ENCODE data around the gene PBX2.
A peak's percentile ranks its signal among the peaks of the same experiment; 100 is the strongest.
"Not testable (repeated sequence)": the region's sequence is repeated elsewhere in the genome, so short reads cannot be mapped to it uniquely, and the experiment has no call there.

The PBX2 gene

DNA sequence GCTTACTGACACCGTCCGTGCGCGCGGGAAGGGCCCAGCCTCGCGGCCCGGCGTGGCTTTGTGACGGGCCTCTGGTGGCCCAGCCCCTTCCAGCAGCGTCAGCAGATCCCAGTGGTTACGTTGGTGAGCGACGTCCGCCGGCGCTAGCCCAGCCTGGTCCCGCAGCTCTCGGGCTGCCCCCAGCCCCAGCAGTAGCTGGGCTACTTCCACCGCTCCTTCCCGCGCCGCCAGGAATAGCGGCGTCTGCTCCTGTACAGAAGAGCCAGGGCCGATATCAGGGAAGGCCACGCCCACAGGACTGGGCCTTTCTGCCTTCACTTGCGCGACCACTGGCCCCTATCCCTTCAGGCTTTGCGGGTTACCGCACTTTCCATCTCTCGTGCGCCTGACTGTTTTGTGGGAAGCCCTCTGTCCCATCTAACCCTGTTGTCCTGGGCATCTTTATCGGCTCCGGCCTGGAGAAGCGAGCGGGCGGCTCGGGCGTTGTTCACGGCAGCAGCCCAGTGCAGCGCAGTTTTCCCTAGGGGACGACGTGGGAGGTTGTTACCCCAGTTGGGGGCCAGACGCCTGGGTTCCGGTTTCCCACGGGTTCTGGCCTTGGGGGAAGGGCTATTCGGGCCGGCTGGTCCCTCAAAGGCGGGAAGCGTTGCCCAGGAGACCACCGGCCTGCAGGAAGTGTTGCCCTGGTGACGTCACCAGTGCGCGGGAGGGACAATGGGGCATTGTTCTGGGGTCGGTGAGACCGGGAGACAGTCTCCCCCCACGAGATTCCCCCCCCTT lies 6.1 kb upstream of the PBX2 start:
- FAIRE-seq (no peak), DNase-seq (ENCODE audit: insufficient read length, low spot score) (peak; percentile 77)
- TF ChIP-seq POLR2A (IDR thresholded peaks at IDR 0.05; ENCODE audit: low read depth, low read length) = peak; percentile 80

DNA sequence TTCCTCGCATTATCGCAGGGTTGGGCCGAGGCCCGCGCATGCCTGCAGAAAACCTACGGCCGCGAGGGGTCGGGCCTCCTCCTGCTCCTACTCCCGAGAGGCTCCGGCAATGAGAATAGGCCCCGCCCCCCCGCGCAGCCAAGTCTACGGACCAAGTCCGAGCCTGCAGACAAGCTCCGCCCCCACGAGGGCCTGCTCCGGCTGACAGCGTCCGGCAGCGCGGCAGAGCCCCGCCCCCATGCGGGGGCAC lies 5.6 kb upstream of the PBX2 start:
- no peak for TF ChIP-seq POLR2A (IDR thresholded peaks at IDR 0.05; ENCODE audit: low read depth, low read length)
- peak; percentile 96 for DNase-seq (ENCODE audit: insufficient read length, low spot score)
- peak; percentile 70 for FAIRE-seq

DNA sequence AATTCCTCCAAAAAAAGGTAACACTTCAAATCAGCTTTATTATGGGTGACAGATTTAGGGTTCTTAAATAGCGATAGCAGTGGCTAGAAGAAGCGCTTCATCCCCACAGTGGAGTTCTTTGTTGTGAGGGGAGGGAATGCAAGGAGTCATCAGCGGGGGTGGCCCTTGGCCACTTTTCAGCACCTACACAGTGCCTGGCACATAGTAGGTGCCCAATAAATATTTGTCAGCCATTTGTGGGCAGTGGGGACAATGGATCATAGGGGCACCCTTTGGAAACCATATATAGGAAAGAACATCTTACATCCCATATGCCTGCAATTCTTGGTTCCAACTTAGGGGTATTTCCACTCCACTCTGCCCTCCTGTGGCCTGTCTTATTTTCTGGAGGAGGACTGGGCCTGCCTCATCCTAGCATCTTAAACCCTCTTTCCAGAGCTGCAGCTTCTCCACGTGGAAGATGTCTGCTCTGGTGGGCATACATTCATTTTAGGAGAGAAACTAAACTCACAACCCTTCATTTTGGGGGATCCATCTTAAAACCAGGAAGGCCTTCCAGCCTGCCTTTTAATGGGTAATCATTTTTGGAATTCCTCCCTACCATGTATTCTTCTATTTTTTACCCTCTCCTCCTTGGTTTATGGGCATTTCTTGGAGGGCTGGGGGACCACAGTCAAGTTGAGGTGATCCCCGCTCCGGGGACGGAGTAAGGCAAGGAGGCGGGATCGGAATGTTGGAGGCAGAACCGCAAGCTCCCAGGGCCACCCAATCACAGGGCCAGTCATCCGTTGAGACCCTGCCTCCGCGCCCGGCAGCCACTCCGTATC lies 5.0 kb upstream of the PBX2 start:
- FAIRE-seq (no peak), DNase-seq (ENCODE audit: insufficient read length, low spot score) (no peak)

DNA sequence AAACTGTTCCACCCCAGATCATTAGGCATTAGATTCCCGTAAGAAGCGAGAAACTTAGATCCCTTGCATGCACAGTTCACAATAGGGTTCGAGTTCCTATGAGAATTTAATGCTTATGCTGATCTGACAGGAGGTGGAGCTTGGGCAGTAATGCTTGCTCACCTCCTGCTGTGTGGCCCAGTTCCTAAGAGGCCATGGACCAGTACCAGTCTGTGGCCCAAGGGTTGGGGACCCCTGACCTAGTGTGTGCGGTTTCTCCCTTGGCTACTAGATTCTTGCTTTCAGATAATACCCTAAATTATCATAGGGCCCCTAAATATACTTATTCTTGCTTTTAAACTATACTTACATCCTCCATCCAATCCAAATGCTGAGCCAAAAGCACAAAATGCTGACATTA lies 4.4 kb upstream of the PBX2 start:
- no peak for FAIRE-seq

More for the DNA sequence above, 5.0 kb upstream of the PBX2 start:
- TF ChIP-seq POLR2A (IDR thresholded peaks at IDR 0.05; ENCODE audit: low read depth, low read length) = peak; percentile 47

DNA sequence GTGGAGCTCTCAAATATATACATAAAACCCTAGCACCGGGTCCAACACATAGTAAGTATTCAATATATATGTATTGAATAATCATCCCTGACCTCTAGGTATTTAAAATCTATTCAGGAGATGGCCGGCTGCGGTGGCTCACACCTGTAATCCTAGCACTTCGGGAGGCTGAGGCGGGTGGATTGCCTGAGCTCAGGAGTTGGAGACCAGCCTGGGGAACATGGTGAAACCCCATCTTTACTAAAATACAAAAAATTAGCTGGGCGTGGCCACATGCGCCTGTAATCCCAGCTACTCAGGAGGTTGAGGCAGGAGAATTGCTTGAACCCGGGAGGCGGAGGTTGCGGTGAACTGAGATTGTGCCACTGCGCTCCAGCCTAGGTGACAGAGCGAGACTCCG lies 3.1 kb upstream of the PBX2 start:
- not testable (repeated sequence) for DNase-seq (ENCODE audit: insufficient read length, low spot score); FAIRE-seq

More for the DNA sequence above, 4.4 kb upstream of the PBX2 start:
- DNase-seq (ENCODE audit: insufficient read length, low spot score) = no peak
- no peak for TF ChIP-seq POLR2A (IDR thresholded peaks at IDR 0.05; ENCODE audit: low read depth, low read length)

DNA sequence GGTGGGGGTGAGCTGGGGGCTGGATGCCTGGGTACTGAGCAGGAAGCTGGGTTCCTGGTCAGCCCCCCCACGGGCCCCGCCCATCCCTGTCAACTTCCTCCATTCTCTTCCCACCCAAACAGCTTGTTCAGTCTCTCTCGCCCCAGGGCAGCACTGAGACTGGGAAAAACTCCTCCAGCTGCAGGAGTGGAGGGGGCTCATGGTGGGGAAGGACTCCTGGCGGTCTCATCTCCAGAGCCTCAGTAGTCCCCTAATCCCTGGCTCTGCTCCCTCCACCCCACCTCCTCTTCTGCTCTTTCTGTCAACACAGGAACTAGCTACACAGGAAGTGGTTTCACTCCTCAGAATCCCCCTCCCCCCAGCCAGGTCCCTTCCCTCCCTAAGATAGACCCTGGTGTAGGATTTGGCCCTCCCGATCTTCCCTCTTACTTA lies 2.6 kb upstream of the PBX2 start, which contains the start of gene GPSM3:
Gene GPSM3, minus strand, starts transcription at position 36 of the 432 bp plus-strand sequence. CDS start 130 bp downstream, outside the sequence.
- no peak for FAIRE-seq
- no peak for DNase-seq (ENCODE audit: insufficient read length, low spot score)
- no peak for TF ChIP-seq POLR2A (IDR thresholded peaks at IDR 0.05; ENCODE audit: low read depth, low read length)

DNA sequence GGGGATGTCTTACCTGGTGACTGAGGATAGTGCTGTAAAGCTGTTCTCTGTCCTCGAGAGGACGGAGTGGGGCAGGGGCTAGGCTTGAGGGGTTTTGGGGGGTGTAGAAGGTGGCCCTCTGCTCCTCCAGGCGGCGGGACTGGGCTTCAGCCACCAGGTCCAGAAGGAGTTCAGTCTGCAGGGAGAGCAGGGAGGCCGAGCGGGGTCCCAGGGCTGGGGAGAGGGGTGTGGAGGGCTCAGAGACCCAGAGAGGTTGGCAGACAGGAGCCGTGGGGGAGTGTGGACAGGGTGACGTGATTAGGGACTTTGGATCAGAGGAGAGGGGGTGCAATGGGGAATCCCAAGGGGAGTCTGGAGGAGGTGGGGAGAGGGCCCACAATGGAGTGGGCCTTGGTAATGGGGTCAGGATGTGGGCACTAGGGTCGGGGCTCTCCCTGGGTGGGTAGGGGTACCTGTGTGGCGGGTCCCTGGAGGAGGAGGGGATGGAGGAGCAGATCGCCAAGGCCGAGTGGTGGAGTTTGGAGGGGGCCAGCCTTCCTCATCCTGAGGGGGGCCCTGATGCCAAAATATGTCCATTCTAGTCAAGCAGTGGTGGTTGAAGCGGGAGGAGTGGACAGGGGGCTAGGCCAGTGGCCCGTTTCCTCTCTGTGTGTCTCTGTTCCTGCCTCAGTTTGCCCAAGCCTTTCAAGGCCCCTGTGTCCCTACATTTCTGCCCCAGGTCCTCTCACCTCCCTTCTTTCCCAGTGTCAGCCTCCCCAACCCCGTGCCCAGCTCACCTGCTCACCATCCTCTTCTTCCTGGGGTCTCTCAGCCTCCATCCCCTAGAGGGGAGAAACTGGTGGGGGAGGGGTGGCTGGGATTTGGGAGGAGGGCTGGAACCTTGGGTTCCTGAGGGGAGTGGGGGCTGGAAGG lies 1.9 kb upstream of the PBX2 start:
- DNase-seq (ENCODE audit: insufficient read length, low spot score) = no peak

DNA sequence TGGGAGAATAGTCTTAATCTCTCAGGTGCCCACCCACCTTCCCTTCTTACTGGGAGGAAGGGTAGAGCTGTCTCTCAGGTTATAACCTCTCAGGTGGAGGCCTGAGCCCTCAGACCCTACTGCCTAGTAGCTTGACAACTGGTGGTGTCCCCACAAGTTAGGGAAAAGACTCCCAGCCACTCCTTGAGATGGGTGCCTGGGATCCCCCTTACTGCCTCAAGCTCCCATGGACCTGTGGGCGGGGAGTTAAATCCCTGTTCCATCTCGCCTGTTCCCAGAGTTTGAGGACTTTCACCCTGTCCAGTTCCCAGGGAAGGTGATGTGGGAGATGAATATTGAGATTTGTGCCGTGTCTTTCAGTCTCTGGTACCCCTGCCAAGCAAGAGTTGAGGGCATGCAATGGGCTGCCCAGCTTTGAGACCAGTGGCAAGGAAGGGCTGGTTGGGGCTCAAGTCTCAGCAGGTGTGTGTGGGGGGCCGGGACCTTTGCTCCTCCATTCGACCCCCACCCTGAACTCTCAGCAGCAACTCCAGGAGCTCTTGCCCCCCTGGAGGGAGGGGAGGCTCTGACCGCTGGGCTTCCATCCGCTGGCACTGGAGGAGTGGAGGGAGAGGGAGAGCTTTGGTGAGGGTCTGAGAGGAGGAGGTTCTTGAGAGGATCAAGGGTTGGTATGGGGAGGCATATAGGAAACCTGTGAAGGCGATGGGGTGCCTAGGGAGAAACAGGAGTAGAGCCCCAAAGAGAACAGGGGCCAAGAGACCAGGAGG lies 1.1 kb upstream of the PBX2 start:
- FAIRE-seq = no peak
- DNase-seq (ENCODE audit: insufficient read length, low spot score) = no peak
- no peak for TF ChIP-seq POLR2A (IDR thresholded peaks at IDR 0.05; ENCODE audit: low read depth, low read length)

More for the DNA sequence above, 1.9 kb upstream of the PBX2 start:
- FAIRE-seq = no peak
- TF ChIP-seq POLR2A (IDR thresholded peaks at IDR 0.05; ENCODE audit: low read depth, low read length) = no peak

DNA sequence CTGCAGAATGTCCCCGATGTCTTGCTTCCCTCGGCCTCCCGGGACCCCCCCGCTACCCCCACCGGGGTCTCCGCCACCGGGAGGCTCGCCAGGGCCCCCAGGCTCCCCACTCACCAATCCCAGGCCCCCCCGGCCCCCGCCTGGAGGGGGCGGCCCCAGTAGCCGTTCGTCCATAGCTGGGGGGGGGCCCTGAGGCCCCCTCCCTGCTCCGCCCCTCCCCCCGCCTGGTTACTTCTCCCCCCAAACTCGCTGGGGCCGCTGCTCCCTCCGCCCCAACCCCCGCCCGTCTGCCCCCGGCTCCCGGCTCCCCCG lies 304 bp downstream of the PBX2 start:
- DNase-seq (ENCODE audit: insufficient read length, low spot score) (no peak), FAIRE-seq (no peak)
- TF ChIP-seq POLR2A (IDR thresholded peaks at IDR 0.05; ENCODE audit: low read depth, low read length) = no peak

DNA sequence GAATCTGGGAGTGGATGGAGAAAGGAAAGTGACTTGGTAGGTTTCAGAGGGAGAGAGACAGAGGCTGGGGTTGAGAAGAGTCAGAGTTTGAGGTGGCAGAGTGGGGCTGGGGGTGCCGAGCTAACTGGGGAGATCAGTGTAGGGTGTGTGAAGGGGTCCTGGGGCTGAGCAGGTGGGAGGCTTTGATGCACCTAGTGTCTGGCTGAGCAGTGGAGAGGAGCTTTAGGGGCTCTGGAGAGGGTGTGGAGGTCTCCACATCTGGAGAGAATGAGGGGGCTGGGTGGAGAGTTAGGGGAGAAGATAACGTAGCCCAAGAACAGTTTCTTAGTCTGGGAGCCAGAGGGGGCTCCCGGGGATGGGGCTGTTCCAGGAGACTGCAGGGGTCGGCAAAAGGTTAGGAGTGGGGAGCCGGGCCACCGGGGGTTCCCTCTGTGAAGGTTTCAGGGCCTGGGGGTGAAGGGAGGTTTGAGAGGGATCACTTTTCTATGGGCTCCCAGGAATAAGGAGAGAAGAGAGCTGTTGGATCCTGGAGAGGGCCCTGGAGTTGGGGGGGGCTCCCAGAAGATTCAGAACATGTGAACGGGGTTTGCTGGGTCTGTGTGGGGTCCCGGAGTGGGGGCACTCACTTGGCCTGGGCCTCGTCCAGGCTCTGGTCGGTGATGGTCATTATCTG lies 797 bp downstream of the PBX2 start:
- FAIRE-seq = no peak
- no peak for DNase-seq (ENCODE audit: insufficient read length, low spot score)
- TF ChIP-seq POLR2A (IDR thresholded peaks at IDR 0.05; ENCODE audit: low read depth, low read length) = 0 out of 2 replicates have a peak, but pooled peaks have one; percentile 11

DNA sequence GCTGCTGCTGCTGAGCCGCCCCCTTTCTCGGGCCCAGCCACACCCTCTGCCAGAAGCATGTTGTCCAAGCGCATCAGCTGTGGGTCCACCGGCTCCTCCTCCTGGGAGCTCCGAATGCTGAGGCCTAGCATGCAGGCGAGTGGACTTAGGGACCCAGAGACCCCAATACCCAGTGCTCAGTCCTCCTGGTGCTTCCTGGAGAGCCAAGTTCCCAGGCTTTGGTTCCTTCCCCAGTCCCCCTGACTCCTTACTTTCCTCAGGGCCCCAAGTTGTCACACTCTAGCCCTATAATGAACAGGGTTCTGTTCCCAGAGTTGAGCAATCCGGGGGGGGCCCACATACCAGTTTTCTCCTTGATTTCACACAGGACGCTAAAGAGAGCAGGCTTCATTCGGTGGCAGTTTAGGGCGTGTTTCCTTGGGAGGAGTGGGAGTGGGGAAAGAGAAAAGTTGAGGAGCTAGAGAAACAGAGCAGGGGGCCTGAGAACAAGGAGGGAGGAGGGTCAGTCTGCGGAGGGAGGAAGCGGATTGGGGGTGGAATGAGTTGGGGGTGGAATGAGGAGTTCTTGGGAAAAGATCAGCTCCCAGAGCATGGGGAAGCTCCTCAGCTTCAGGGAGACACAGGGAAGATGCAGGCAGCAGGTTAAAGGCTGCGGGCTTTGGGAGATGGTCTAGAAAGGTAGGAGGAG lies 1.5 kb downstream of the PBX2 start:
- DNase-seq (ENCODE audit: insufficient read length, low spot score) = no peak
- no peak for TF ChIP-seq POLR2A (IDR thresholded peaks at IDR 0.05; ENCODE audit: low read depth, low read length)
- no peak for FAIRE-seq

DNA sequence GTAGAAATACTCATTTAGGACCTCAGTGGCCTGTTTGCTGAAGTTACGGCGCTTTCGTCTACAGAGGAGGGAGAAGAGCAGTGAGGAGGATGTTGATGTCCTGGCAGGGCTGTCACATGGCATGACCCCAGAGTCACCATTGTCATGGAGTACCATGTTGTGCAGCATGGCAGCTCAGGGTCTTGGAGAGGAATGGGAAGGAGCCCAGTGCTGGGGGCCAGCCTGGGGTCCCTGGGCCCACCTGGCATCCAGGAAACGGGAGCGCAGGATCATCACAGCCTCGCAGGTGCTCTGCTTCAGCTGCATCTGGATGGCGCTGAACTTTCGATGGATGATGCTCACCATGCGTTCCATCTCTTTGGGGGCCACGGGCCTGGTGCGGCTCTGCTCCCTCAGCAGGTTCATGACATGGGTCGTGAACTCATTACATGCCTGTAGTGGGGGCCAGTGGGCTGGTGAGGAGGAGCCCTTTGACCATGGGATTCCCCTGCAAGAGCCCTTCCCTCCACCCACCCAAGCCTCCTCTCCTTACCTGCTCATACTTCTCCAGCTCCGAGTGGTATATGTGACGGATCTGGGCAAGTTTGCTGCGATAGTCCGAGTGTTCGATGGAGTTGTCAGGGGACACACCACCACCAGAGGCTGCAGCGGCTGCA lies 2.1 kb downstream of the PBX2 start:
- FAIRE-seq; DNase-seq (ENCODE audit: insufficient read length, low spot score): not testable (repeated sequence)
